Vagina (tissue), 2 donors: ENCODE results near the gene EDNRB. TPM values are rescaled to one million over a fixed set of nuclear protein-coding genes. Genes with fewer than 3 reads are reported as not detected.

Experiments used
- DNase-seq, 2 donors: peaks; one replicate each; pipeline ENCODE4 v3.0.0-alpha.2; 2017; ENCODE audit errors: extremely low spot score in 2 of 2
- H3K27ac ChIP-seq: fragments of 200-600 bp; sonication (generic); one replicate; pipeline ENCODE4 v1.5.1; 2019
- H3K27me3 ChIP-seq: fragments of 200-600 bp; sonication (generic); one replicate; pipeline ENCODE4 v1.5.1; 2019
- H3K36me3 ChIP-seq, 2 donors: fragments of 200-600 bp; sonication (generic); one replicate each; pipeline ENCODE4 v1.5.1; 2017 to 2019
- H3K4me1 ChIP-seq: fragments of 200-600 bp; sonication (generic); one replicate; pipeline ENCODE4 v1.5.1; 2019
- H3K4me3 ChIP-seq, 2 donors: fragments of 200-600 bp; sonication (generic); 1 replicate in 1 of 2; 2 replicates in 1 of 2; pipeline ENCODE4 v1.5.1; 2016 to 2019
- H3K9me3 ChIP-seq: fragments of 200-600 bp; sonication (generic); one replicate; pipeline ENCODE4 v1.5.1; 2019
- CTCF ChIP-seq, 3 experiments: fragments of 450-650 bp in 2 of 3; fragments of 200-600 bp in 1 of 3; sonication (generic) in 1 of 3; IDR thresholded peaks; one replicate each; pipeline ENCODE4 v1.5.1; 2017 to 2019; ENCODE audit warnings: antibody characterized with exemption in 3 of 3, mild to moderate bottlenecking in 2 of 3, moderate library complexity in 2 of 3
- POLR2A ChIP-seq, 2 donors: fragments of 450-650 bp; IDR thresholded peaks; one replicate each; pipeline ENCODE4 v1.6.1; 2017; ENCODE audit warnings: antibody characterized with exemption in 2 of 2, mild to moderate bottlenecking in 2 of 2, moderate library complexity in 2 of 2
- POLR2AphosphoS5 ChIP-seq, 2 donors: sonication (generic); formaldehyde crosslinking; IDR thresholded peaks; one replicate each; pipeline ENCODE4 v1.9.0; 2017; ENCODE audit warnings: antibody characterized with exemption in 2 of 2, mild to moderate bottlenecking in 2 of 2, low read depth in 1 of 2; ENCODE audit not compliant: insufficient read depth in 1 of 2
- intact Hi-C: fragments of 100-400 bp; cut with DNase I; formaldehyde crosslinking; loops from one replicate; pipeline ENCODE4 v1.15.1; 2023
- total RNA-seq: library from RNA; depleted of rRNA; stranded (reverse); fragments of >200 nt; gene quantifications from one replicate; pipeline ENCODE4 v1.2.3, GENCODE V29; 2016

Gene EDNRB
- total RNA-seq, 1 donor from 2014 or later, result 46.2 TPM

DNA sequence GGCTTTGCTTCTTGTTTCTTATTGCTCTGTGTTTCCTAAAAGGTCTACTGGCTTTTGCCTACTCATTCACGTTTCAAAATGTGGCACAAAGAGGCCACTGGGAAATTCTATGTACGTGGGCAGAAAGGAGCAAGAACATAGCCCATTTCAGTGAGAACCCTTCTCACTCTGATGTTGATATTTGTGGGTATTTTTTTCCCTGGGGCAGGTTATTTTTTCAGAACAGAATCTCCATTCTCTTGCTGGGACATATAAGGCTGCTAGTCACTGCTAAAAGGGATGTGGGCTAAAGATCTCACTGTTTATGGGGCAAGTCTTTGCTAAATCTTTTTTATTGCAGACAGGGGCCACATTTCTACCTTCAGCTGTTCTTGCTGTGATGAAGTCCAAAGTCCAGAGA lies 27.1 kb downstream of the EDNRB start:
- H3K4me3 ChIP-seq, result no peak overlapping the region
- TF ChIP-seq POLR2AphosphoS5 (IDR thresholded peaks at IDR 0.05; ENCODE audit: insufficient read depth in 1 of 2, low read depth in 1 of 2) (no peak), CTCF (IDR thresholded peaks at IDR 0.05) (no peak)
- no peaks in the 10 kb centered on the region for H3K27me3 ChIP-seq
- intact Hi-C loops, result no loop called here
- H3K9me3 ChIP-seq, result no peaks in the 10 kb centered on the region
- H3K4me1 ChIP-seq, result no peaks in the 10 kb centered on the region
- H3K27ac ChIP-seq, result no peak overlapping the region
- DNase-seq, result no peak
- H3K36me3 ChIP-seq, result no peaks in the 10 kb centered on the region

DNA sequence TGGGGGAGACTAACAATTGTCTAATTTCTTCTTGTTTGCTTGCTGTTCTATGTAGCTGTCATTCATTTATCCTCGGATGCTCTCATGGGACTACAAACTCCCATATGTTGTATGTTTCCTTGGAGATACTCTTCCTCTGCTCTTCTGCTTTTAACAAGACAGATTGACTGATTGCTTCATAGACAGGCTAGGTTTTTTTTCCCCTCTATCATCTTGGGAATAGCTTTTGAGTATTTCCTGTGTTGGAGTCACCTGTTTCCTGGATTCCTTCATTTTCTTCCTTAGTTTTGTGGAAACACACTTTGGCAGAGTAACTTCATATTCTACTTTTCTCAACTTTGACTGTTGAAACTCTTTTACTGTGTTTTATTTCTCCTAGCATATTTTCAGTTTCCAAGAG lies 27.6 kb downstream of the EDNRB start:
- H3K4me3 ChIP-seq, result no peak overlapping the region
- intact Hi-C loops, result no loop called here
- H3K27ac ChIP-seq, result no peak overlapping the region
- TF ChIP-seq POLR2AphosphoS5 (IDR thresholded peaks at IDR 0.05; ENCODE audit: insufficient read depth in 1 of 2, low read depth in 1 of 2) (no peak), CTCF (IDR thresholded peaks at IDR 0.05) (no peak), POLR2A (IDR thresholded peaks at IDR 0.05) (no peak)
- H3K4me1 ChIP-seq, result no peaks in the 10 kb centered on the region
- no peaks in the 10 kb centered on the region for H3K27me3 ChIP-seq
- H3K9me3 ChIP-seq, result no peaks in the 10 kb centered on the region
- H3K36me3 ChIP-seq, result no peaks in the 10 kb centered on the region
- no peak for DNase-seq

DNA sequence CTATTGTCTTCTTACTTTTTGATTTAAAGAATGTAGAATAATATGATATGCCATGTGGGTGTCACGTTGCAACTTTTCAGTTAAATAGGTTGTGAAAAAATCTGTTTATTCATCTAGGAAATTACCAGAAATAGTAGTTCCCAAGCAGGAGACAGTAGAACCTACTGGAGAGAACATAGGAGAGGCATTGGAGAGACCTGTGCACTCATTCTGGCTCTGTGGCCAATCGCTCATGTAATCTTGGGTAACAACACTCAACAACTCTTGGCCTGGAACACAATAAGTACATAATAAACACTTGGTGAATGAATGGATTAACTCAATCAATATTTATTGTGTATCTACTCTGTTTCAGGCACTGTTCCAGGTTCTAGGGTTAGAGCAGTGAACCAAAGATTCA lies 35.3 kb downstream of the EDNRB start:
- Histone ChIP-seq H3K36me3 (no peaks in the 10 kb centered on the region), H3K27ac (no peak overlapping the region), H3K4me1 (no peaks in the 10 kb centered on the region), H3K27me3 (no peaks in the 10 kb centered on the region), H3K9me3 (no peaks in the 10 kb centered on the region), H3K4me3 (no peak overlapping the region)
- intact Hi-C loops, result no loop called here
- DNase-seq, result no peak
- TF ChIP-seq CTCF (IDR thresholded peaks at IDR 0.05) (no peak), POLR2A (IDR thresholded peaks at IDR 0.05) (no peak), POLR2AphosphoS5 (IDR thresholded peaks at IDR 0.05; ENCODE audit: insufficient read depth in 1 of 2, low read depth in 1 of 2) (no peak)

GRCh38 chr13:77878190-77878589 lies 40.4 kb downstream of the EDNRB start:
- TF ChIP-seq POLR2AphosphoS5 (IDR thresholded peaks at IDR 0.05; ENCODE audit: insufficient read depth in 1 of 2, low read depth in 1 of 2), result no peak
- no peak for TF ChIP-seq CTCF (IDR thresholded peaks at IDR 0.05)
- TF ChIP-seq POLR2A (IDR thresholded peaks at IDR 0.05), result no peak
- intact Hi-C loops, result no loop called here
- H3K27ac ChIP-seq, result no peak overlapping the region
- no peak for DNase-seq
- H3K4me1 ChIP-seq, result no peaks in the 10 kb centered on the region
- H3K27me3 ChIP-seq, result no peaks in the 10 kb centered on the region
- H3K36me3 ChIP-seq, result no peaks in the 10 kb centered on the region
- H3K4me3 ChIP-seq, result no peak overlapping the region
- no peaks in the 10 kb centered on the region for H3K9me3 ChIP-seq

DNA sequence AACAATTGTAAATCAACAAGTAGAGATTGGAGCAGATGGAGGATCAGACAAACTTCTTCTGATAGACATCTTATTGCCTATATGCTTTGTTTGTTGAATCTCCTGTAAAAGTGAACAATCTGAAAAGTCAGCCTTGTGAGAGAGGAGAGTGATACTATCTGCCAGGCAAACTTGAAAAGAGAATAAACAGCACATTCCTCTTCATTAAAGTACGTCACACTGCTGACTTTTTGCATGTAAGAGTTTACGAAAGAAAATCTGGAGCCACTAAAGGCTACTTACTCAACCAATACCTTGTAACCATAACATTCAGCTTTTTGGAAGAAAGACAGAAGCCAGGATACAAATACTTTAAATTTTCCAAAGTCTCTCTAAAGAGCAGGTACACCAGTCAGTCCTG lies 42.5 kb downstream of the EDNRB start:
- DNase-seq, result no peak
- Histone ChIP-seq H3K4me1 (no peaks in the 10 kb centered on the region), H3K27ac (no peak overlapping the region), H3K9me3 (no peaks in the 10 kb centered on the region), H3K27me3 (no peaks in the 10 kb centered on the region), H3K4me3 (no peak overlapping the region), H3K36me3 (no peaks in the 10 kb centered on the region)
- intact Hi-C loops, result no loop called here
- TF ChIP-seq POLR2A (IDR thresholded peaks at IDR 0.05), result no peak
- no peak for TF ChIP-seq POLR2AphosphoS5 (IDR thresholded peaks at IDR 0.05; ENCODE audit: insufficient read depth in 1 of 2, low read depth in 1 of 2)
- TF ChIP-seq CTCF (IDR thresholded peaks at IDR 0.05), result no peak
